Measurements from ENCODE around the gene SGCG.

DNA sequence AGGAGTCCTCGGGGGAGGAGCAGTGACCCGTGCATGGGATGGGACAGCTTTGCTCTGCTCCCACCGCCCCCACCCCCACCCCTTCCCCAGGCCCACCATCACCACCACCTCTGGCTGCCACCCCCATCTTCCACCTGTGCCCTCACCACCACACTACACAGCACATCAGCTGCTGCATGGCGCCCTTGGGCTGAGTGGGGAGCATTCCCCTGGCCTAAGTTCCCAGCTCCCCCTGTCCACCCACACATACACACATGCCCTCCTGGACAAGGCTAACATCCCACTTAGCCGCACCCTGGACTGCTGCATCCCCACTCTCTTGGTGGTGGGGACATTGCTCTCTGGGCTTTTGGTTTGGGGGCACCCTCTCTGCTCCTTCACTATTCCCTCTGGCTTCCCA is 46.2 kb upstream of the SGCG start:
- TF ChIP-seq POLR2AphosphoS5 (IDR thresholded peaks at IDR 0.05; ENCODE audit: borderline replicate concordance, low read depth, low read length) (no peak), EZH2 (IDR thresholded peaks at IDR 0.05) (no peak), FOXP2 (optimal IDR thresholded peaks at IDR 0.05; ENCODE audit: control extremely low read depth, extremely low read length, insufficient read depth) (no peak)
